CD4-positive, CD25-positive, alpha-beta regulatory T cell (primary cell): ENCODE results near the gene STK40. TPM values are rescaled to one million over a fixed set of nuclear protein-coding genes. Genes with fewer than 3 reads are reported as not detected.

Experiments
- ATAC-seq, 2 donors: fragments of 150-1000 bp; cut with Tn5 transposase; one replicate each; pipeline ENCODE4 v1.10.0; 2021; ENCODE audit warnings: low read depth in 2 of 2, moderate number of reproducible peaks in 2 of 2, moderate library complexity in 1 of 2
- DNase-seq, 3 donors: peaks; one replicate each; pipeline versions ENCODE4 v3.0.0 to v3.0.0-alpha.2; 2012 to 2022; ENCODE audit warnings: mixed read lengths in 1 of 3
- H3K27ac ChIP-seq: one replicate; pipeline ENCODE4 v1.7.0; 2013; ENCODE audit warnings: mild to moderate bottlenecking, low read length; ENCODE audit not compliant: insufficient read depth, poor library complexity, severe bottlenecking
- H3K27me3 ChIP-seq: one replicate; pipeline ENCODE4 v1.7.0; 2013; ENCODE audit warnings: low read length; ENCODE audit not compliant: control insufficient read depth, insufficient read depth
- H3K36me3 ChIP-seq: one replicate; pipeline ENCODE4 v1.7.0; 2013; ENCODE audit warnings: mild to moderate bottlenecking, low read length, moderate library complexity; ENCODE audit not compliant: control insufficient read depth, insufficient read depth
- H3K4me1 ChIP-seq: 2 replicates; pipeline ENCODE4 v1.7.0; 2013; ENCODE audit warnings: mild to moderate bottlenecking, low read length; ENCODE audit not compliant: insufficient read depth, control insufficient read depth, poor library complexity, severe bottlenecking
- H3K4me3 ChIP-seq: one replicate; pipeline ENCODE4 v1.7.0; 2013; ENCODE audit warnings: low read depth, mild to moderate bottlenecking, low read length, moderate library complexity
- H3K9me3 ChIP-seq, 2 experiments: 1 replicate in 1 of 2; 2 replicates in 1 of 2; pipeline ENCODE4 v1.7.0; 2013; ENCODE audit warnings: low read length in 2 of 2, mild to moderate bottlenecking in 1 of 2, moderate library complexity in 1 of 2; ENCODE audit not compliant: control insufficient read depth in 2 of 2
- H3K27ac Mint-ChIP-seq, 3 donors: one replicate each; pipeline ENCODE4 v1.8.0; 2020 to 2022; ENCODE audit warnings: mild to moderate bottlenecking in 3 of 3, mixed read lengths in 3 of 3, moderate library complexity in 2 of 3
- H3K27me3 Mint-ChIP-seq: one replicate; pipeline ENCODE4 v1.8.0; 2022; ENCODE audit warnings: mild to moderate bottlenecking, mixed read lengths
- H3K36me3 Mint-ChIP-seq: one replicate; pipeline ENCODE4 v1.8.0; 2020; ENCODE audit warnings: mixed read lengths
- H3K4me1 Mint-ChIP-seq, 4 donors: one replicate each; pipeline ENCODE4 v1.8.0; 2020 to 2022; ENCODE audit warnings: mixed read lengths in 4 of 4, mild to moderate bottlenecking in 1 of 4
- H3K4me3 Mint-ChIP-seq, 4 donors: one replicate each; pipeline ENCODE4 v1.8.0; 2020 to 2022; ENCODE audit warnings: mild to moderate bottlenecking in 4 of 4, mixed read lengths in 4 of 4, moderate library complexity in 3 of 4
- H3K9me3 Mint-ChIP-seq, 7 donors: one replicate each; pipeline ENCODE4 v1.8.0; 2020 to 2022; ENCODE audit warnings: mixed read lengths in 7 of 7, mild to moderate bottlenecking in 3 of 7, moderate library complexity in 2 of 7
- polyA plus RNA-seq, 4 donors: library from polyadenylated mRNA; unstranded; fragments of 300-500 nt; fragmentation: Illumina TruSeq; gene quantifications; one replicate each; pipeline ENCODE4 v1.2.3, GENCODE V29; 2021
- total RNA-seq: library from RNA; stranded (reverse); gene quantifications from one replicate; pipeline ENCODE4 v1.2.3, GENCODE V29; 2022

Gene STK40
- total and polyA plus RNA-seq, 5 donors from 2014 or later, result 27.1 to 36.4 (median 30.1) TPM

DNA sequence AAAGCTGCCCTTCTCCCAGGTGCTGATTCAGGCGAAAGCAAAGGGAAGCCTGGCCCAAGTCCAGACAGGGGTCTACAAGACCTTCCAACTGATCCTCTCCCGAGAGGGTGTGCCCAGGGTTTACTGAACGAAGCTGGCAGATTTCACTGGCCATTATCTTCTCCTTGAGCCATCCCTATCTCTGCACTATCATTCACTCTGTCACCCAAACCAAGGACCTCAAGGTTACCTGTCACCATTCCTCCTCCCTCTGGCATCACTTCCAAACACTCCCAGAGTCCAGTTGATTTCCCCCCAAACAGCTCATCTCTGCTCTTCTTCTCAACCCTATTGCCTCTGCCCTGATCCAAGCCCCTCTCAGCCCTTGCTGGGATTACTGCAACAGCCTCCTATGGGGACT, 4.9 kb downstream of the STK40 start:
- H3K27me3 Mint-ChIP-seq, result no peaks in the 10 kb centered on the region
- peak overlapping the region in 2 of 3 donors; percentile 82 to 87 for H3K27ac Mint-ChIP-seq
- Histone ChIP-seq H3K27ac (peak overlapping the region; percentile 34), H3K27me3 (no peaks in the 10 kb centered on the region), H3K4me1 (peaks cover 58% of the 10 kb centered on the region), H3K36me3 (peaks cover 5% of the 10 kb centered on the region), H3K9me3 (no peaks in the 10 kb centered on the region), H3K4me3 (no peak overlapping the region)
- peaks cover 26 to 87% (median 66%) of the 10 kb centered on the region in 4 donors for H3K4me1 Mint-ChIP-seq
- H3K36me3 Mint-ChIP-seq, result peaks cover 8% of the 10 kb centered on the region
- H3K4me3 Mint-ChIP-seq, result peak overlapping the region in 1 of 4 donors; percentile 75
- no peak for DNase-seq
- H3K9me3 Mint-ChIP-seq, result no peaks in the 10 kb centered on the region
- ATAC-seq, result no peak

DNA sequence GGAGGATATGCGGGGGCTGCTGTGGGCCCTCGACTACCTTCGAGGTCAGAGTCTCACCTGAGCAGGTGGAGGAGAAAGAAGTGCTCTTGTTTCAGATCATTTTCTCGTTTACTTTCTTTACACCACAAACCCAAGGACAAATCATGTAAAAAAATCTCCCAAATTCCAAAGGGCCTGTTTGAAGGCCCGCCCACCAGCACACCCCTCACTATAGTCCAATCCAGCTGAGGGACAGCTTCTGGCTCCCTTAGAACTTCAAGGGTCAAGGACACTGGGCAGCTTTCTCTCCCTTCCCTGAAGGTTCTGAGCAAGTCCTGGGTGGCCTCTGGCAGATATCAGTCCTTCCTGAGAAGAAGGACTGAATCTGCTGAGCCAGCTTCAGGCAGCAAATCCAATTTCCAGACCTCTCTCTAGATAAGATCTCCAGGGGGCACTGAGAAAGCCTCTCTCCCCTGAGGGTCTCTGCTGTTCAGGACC, 5.5 kb downstream of the STK40 start:
- Histone ChIP-seq H3K27me3 (no peaks in the 10 kb centered on the region), H3K4me3 (no peak overlapping the region), H3K4me1 (peaks cover 64% of the 10 kb centered on the region), H3K27ac (peak overlapping the region; percentile 34), H3K36me3 (peaks cover 5% of the 10 kb centered on the region), H3K9me3 (no peaks in the 10 kb centered on the region)
- ATAC-seq (no peak), DNase-seq (no peak)
- H3K36me3 Mint-ChIP-seq, result peaks cover 8% of the 10 kb centered on the region
- no peaks in the 10 kb centered on the region for H3K9me3 Mint-ChIP-seq
- H3K4me3 Mint-ChIP-seq, result peak overlapping the region in 2 of 4 donors; percentile 21 to 75
- peaks cover 26 to 87% (median 68%) of the 10 kb centered on the region in 4 donors for H3K4me1 Mint-ChIP-seq
- H3K27ac Mint-ChIP-seq, result peak overlapping the region in 2 of 3 donors; percentile 82 to 87
- no peaks in the 10 kb centered on the region for H3K27me3 Mint-ChIP-seq

DNA sequence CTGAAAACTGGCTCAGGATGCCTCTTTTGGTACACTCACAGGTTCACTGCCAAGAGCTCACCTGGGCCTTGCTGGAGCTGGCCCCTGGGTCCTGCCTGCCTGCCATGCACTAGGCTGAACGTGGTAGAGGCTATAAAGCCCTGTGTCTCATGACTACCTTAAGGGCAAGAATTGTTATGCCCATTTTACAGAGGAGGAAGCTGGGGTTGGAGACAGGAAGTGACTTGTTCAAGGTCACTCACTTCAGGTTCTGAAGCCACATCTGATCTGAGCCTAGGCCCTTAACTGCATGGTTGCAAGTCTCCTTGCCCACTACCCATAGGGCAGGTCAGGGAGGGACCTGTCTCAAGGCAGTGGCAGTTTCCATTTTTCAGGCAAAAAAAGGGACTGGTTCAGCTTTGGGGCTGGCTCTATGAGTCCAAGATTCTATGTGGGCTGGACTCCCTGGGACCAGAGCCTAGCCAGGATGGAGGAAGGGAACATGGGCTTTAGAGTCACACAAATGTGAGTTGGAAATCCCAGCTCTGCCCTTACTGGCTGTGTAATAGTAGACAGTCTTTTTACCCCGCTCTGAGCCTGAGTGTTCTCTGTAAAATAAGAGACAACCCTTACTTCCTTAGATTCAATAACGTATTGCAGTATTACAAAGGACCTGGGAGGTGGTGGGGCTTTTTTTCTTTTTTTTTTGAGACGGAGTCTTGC, 7.8 kb downstream of the STK40 start:
- DNase-seq (peak in 1 of 3 donors; percentile 62), ATAC-seq (no peak)
- Histone ChIP-seq H3K27ac (peak overlapping the region; percentile 55), H3K4me1 (peaks cover 64% of the 10 kb centered on the region), H3K27me3 (no peaks in the 10 kb centered on the region), H3K36me3 (peaks cover 5% of the 10 kb centered on the region), H3K4me3 (no peak overlapping the region), H3K9me3 (no peaks in the 10 kb centered on the region)
- no peaks in the 10 kb centered on the region for H3K27me3 Mint-ChIP-seq
- peaks cover 8% of the 10 kb centered on the region for H3K36me3 Mint-ChIP-seq
- peak overlapping the region in 3 of 4 donors; percentile 5 to 52 (median 22) for H3K4me3 Mint-ChIP-seq
- H3K9me3 Mint-ChIP-seq, result no peaks in the 10 kb centered on the region
- peaks cover 30 to 88% (median 65%) of the 10 kb centered on the region in 4 donors for H3K4me1 Mint-ChIP-seq
- peak overlapping the region; percentile 42 to 88 (median 86) for H3K27ac Mint-ChIP-seq

DNA sequence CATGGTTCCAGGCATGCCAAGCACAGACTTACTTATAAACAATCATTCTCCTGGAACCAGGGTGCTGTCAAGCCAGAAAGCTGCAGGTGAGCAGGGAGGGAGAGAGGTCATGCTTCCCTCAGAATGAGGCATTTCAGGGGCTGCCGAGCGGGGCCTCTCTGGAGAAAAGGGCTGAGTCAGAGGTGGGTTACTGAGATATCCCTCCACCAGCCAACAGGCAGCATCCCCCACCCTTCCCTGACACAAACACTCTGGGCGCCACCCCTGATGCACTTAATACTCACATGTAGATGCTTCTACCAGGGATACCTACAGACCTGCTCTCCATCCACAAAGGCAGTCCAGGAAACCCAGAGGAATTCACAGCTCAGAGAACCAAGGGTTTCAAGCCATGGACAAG, 13.1 kb downstream of the STK40 start:
- no peaks in the 10 kb centered on the region for H3K36me3 Mint-ChIP-seq
- no peaks in the 10 kb centered on the region for H3K27me3 Mint-ChIP-seq
- H3K9me3 Mint-ChIP-seq, result no peaks in the 10 kb centered on the region
- no peak overlapping the region for H3K4me3 Mint-ChIP-seq
- Histone ChIP-seq H3K27ac (peak overlapping the region; percentile 78), H3K36me3 (no peaks in the 10 kb centered on the region), H3K9me3 (no peaks in the 10 kb centered on the region), H3K4me1 (peaks cover 69% of the 10 kb centered on the region), H3K4me3 (no peak overlapping the region), H3K27me3 (no peaks in the 10 kb centered on the region)
- peaks cover 7 to 76% (median 47%) of the 10 kb centered on the region in 4 donors for H3K4me1 Mint-ChIP-seq
- ATAC-seq, result no peak
- DNase-seq, result no peak
- peak overlapping the region in 2 of 3 donors; percentile 52 to 96 for H3K27ac Mint-ChIP-seq

DNA sequence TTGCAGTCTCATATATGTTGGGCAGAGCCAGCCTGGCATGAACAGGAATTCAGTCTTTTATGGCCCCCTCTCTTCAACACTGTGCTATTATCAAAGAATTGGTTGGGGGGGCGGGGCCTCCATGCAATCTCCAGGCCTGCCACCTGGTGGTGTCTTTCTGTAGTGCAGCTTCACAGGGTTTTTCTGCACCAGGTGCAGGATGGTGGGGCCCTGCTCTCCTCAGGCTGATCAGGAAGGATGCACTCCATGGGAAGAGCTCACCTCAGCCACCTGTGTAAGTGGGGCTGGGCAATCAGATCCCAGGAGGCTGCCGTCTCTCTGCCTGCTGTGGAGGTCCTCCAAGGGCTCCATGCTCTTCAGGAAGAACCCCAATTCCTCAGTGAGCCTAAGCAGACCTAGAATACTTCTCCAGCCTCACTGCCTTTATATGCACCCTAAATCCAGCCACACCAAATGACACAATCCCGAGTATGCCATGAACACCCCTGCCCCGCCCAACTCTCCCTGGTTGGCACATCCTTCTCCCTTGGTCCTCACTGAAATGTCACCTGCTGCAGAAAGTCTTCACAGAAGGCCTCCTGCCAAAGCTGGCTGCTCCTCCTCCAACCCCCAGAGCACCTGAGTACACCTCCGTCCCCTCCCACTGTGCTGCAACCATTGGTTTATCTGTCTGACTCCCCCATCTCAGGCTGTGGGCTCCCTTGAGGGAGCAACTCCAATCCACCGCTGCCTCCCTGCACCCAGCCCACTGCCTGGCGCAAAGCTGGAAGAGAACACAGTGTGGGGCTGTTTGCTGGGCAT, 16.5 kb downstream of the STK40 start:
- H3K36me3 ChIP-seq, result no peaks in the 10 kb centered on the region
- H3K9me3 ChIP-seq, result no peaks in the 10 kb centered on the region
- H3K27ac ChIP-seq, result peak overlapping the region; percentile 60
- Mint-ChIP-seq H3K9me3 (no peaks in the 10 kb centered on the region), H3K27ac (peak overlapping the region; percentile 67 to 98 (median 94)), H3K36me3 (no peaks in the 10 kb centered on the region), H3K4me3 (peak overlapping the region; percentile 19 to 81 (median 30)), H3K27me3 (no peaks in the 10 kb centered on the region), H3K4me1 (peaks cover 0 to 77% (median 49%) of the 10 kb centered on the region in 4 donors)
- DNase-seq (peak; percentile 76 to 85 (median 81)), ATAC-seq (peak; percentile 49 to 62)
- no peak overlapping the region for H3K4me3 ChIP-seq
- peaks cover 64% of the 10 kb centered on the region for H3K4me1 ChIP-seq
- no peaks in the 10 kb centered on the region for H3K27me3 ChIP-seq

DNA sequence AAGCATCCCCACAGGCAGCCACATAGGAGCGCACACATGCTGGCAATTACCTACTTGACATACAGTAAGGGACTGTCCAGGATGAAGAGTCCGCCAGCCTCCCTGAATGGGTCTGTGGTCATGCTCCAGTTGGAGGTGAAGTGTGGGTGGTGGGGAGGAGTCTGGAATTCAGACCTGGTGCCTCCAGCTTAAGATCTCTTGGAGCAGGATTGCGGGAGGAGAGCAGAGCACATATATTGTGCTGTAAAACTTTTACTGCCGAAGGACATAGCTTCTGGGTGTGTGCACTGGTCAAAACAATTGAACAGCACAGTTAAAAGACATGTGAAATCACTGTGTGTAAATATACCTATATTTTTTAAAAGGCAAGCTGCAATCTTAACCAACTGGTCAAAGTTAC, 17.9 kb downstream of the STK40 start:
- Mint-ChIP-seq H3K27ac (peak overlapping the region; percentile 78 to 98 (median 94)), H3K36me3 (no peaks in the 10 kb centered on the region), H3K9me3 (no peaks in the 10 kb centered on the region), H3K4me1 (peaks cover 0 to 63% (median 41%) of the 10 kb centered on the region in 4 donors), H3K27me3 (no peaks in the 10 kb centered on the region), H3K4me3 (peak overlapping the region in 3 of 4 donors; percentile 74 to 81 (median 74))
- no peaks in the 10 kb centered on the region for H3K9me3 ChIP-seq
- peak overlapping the region; percentile 85 for H3K27ac ChIP-seq
- ATAC-seq (no peak), DNase-seq (no peak)
- H3K4me1 ChIP-seq, result peaks cover 49% of the 10 kb centered on the region
- H3K27me3 ChIP-seq, result no peaks in the 10 kb centered on the region
- H3K36me3 ChIP-seq, result peaks cover 1% of the 10 kb centered on the region
- no peak overlapping the region for H3K4me3 ChIP-seq

DNA sequence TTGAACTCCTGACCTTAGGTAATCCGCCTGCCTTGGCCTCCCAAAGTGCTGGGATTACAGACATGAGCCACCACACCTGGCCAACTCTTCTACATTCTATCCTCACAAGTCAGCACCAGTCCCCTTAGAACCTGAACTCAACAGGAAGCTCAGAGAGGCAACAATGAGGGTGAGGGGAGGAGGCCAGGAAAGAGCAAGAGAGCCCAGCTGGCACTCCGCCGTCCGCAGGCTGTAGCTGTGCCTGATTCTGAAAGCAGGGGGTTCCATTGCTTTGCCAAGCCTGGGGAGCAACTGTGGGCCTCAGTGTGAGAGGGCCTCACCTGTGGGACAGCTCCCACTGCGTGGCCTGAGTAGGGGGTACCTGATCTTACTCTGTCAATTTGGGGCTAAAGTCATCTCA, 18.7 kb downstream of the STK40 start:
- H3K27me3 Mint-ChIP-seq, result no peaks in the 10 kb centered on the region

More for the DNA sequence above, 18.7 kb downstream of the STK40 start:
- peaks cover 0 to 57% (median 41%) of the 10 kb centered on the region in 4 donors for H3K4me1 Mint-ChIP-seq
- peak overlapping the region; percentile 74 to 83 (median 78) for H3K4me3 Mint-ChIP-seq
- no peaks in the 10 kb centered on the region for H3K9me3 Mint-ChIP-seq
- DNase-seq, result peak in 2 of 3 donors; percentile 59 to 82
- peaks cover 45% of the 10 kb centered on the region for H3K4me1 ChIP-seq
- no peaks in the 10 kb centered on the region for H3K27me3 ChIP-seq
- peak overlapping the region; percentile 85 for H3K27ac ChIP-seq
- no peaks in the 10 kb centered on the region for H3K9me3 ChIP-seq
- no peaks in the 10 kb centered on the region for H3K36me3 Mint-ChIP-seq
- peak overlapping the region; percentile 37 for H3K4me3 ChIP-seq
- ATAC-seq, result peak; percentile 66 to 76
- peaks cover 8% of the 10 kb centered on the region for H3K36me3 ChIP-seq
- peak overlapping the region; percentile 89 to 98 (median 94) for H3K27ac Mint-ChIP-seq
